ENCODE data around the gene RNF8.
A peak's percentile ranks its signal among the peaks of the same experiment; 100 is the strongest.

RNF8 gene

GRCh38 chr6:37417393-37417792, 63.6 kb downstream of the RNF8 start:
- no peak for TF ChIP-seq CTCF (IDR thresholded peaks at IDR 0.05; ENCODE audit: control insufficient read depth, extremely low read depth, insufficient read depth)
- H3K4me3 ChIP-seq (ENCODE audit: low read depth, low read length), result no peak overlapping the region
- DNase-seq (ENCODE audit: low read depth), result no peak

DNA sequence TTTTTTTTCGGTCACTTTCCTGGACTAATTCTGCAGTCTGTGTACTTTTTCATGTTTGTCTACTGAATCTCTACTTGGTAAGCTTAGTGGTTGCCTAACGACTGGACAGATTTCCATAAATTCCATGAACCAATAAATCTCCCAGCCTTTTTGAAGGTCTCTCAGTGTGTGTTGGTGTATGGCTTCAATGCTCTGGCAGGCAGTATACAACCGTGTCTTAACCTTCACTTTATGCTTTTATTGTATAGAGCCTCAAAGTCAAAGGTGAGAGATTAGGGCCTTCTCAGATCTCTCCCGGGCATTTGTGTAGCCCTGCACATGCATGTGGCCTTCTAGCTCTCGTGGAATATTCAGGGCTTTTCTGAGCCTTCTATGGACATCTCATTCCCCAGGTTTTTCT, 64.9 kb downstream of the RNF8 start:
- no peak for DNase-seq (ENCODE audit: low read depth)
- no peak overlapping the region for H3K4me3 ChIP-seq (ENCODE audit: low read depth, low read length)
- TF ChIP-seq CTCF (IDR thresholded peaks at IDR 0.05; ENCODE audit: control insufficient read depth, extremely low read depth, insufficient read depth), result no peak

GRCh38 chr6:37426058-37426944, 72.5 kb downstream of the RNF8 start:
- DNase-seq (ENCODE audit: low read depth), result no peak
- no peak for TF ChIP-seq CTCF (IDR thresholded peaks at IDR 0.05; ENCODE audit: control insufficient read depth, extremely low read depth, insufficient read depth)
- no peak overlapping the region for H3K4me3 ChIP-seq (ENCODE audit: low read depth, low read length)

GRCh38 chr6:37426945-37427510, 73.2 kb downstream of the RNF8 start:
- no peak for DNase-seq (ENCODE audit: low read depth)
- TF ChIP-seq CTCF (IDR thresholded peaks at IDR 0.05; ENCODE audit: control insufficient read depth, extremely low read depth, insufficient read depth), result no peak
- no peak overlapping the region for H3K4me3 ChIP-seq (ENCODE audit: low read depth, low read length)

DNA sequence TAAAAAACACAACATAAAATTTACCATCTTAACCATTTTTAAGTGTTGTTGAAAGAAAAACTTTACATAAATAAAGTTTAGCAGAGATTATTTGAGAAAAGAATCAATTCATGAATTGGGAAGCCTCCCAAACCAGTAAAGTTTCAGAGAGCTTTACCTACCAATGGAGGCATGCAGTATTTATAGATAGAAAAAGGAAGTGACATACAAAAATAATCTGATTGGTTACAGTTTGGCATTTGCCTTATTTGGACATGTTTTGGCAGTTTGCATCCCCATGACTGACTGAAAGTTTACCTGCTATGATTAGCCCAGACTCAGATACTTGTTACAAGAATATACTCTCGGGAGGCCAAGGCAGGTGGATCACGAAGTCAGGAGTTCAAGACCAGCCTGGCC, 75.6 kb downstream of the RNF8 start:
- H3K4me3 ChIP-seq (ENCODE audit: low read depth, low read length), result no peak overlapping the region
- DNase-seq (ENCODE audit: low read depth), result no peak
- no peak for TF ChIP-seq CTCF (IDR thresholded peaks at IDR 0.05; ENCODE audit: control insufficient read depth, extremely low read depth, insufficient read depth)

GRCh38 chr6:37432590-37432915, 78.8 kb downstream of the RNF8 start:
- no peak for DNase-seq (ENCODE audit: low read depth)
- H3K4me3 ChIP-seq (ENCODE audit: low read depth, low read length), result peak overlapping the region; percentile 93
- TF ChIP-seq CTCF (IDR thresholded peaks at IDR 0.05; ENCODE audit: control insufficient read depth, extremely low read depth, insufficient read depth), result no peak
